Measurements from ENCODE around the gene TTLL5. TPM values are rescaled to one million over a fixed set of nuclear protein-coding genes. Genes with fewer than 3 reads are reported as not detected.
A peak's percentile ranks its signal among the peaks of the same experiment; 100 is the strongest.

TTLL5 gene
- total RNA-seq, 4 donors from 2014 or later, result 32.4 to 183 (median 40.6) TPM

- no peaks in the 10 kb centered on the region for H3K36me3 ChIP-seq
- H3K9me3 ChIP-seq, result no peaks in the 10 kb centered on the region
- TF ChIP-seq CTCF (IDR thresholded peaks at IDR 0.05), result no peak
- TF ChIP-seq POLR2A (IDR thresholded peaks at IDR 0.05), result no peak
- no peaks in the 10 kb centered on the region for H3K27me3 ChIP-seq
- DNase-seq, result no peak
- H3K4me3 ChIP-seq, result no peak overlapping the region
- no peak overlapping the region for H3K27ac ChIP-seq
- H3K4me1 ChIP-seq, result no peaks in the 10 kb centered on the region
- intact Hi-C loops (cut with DNase I; ENCODE audit: low total_unique reads), result no loop called here
Observed at GRCh38 chr14:75806352-75806832, 145.3 kb downstream of the TTLL5 start.

- H3K27ac ChIP-seq, result no peak overlapping the region
Observed at GRCh38 chr14:75807667-75808360, 146.8 kb downstream of the TTLL5 start.

GRCh38 chr14:75811136-75811829 is 150.2 kb downstream of the TTLL5 start:
- peak overlapping the region; percentile 18 to 59 for H3K27ac ChIP-seq
- TF ChIP-seq CTCF (IDR thresholded peaks at IDR 0.05) (no peak), POLR2A (IDR thresholded peaks at IDR 0.05) (no peak)
- DNase-seq, result no peak
- no peaks in the 10 kb centered on the region for H3K36me3 ChIP-seq
- no peak overlapping the region for H3K4me3 ChIP-seq
- H3K27me3 ChIP-seq, result no peaks in the 10 kb centered on the region
- intact Hi-C loops (cut with DNase I; ENCODE audit: low total_unique reads), result no loop called here
- no peaks in the 10 kb centered on the region for H3K4me1 ChIP-seq
- H3K9me3 ChIP-seq, result no peaks in the 10 kb centered on the region

More at GRCh38 chr14:75807667-75808360, 146.8 kb downstream of the TTLL5 start:
- Histone ChIP-seq H3K4me3 (no peak overlapping the region), H3K4me1 (no peaks in the 10 kb centered on the region), H3K9me3 (no peaks in the 10 kb centered on the region), H3K27me3 (no peaks in the 10 kb centered on the region), H3K36me3 (no peaks in the 10 kb centered on the region)
- no peak for DNase-seq
- intact Hi-C loops (cut with DNase I; ENCODE audit: low total_unique reads), result no loop called here
- no peak for TF ChIP-seq POLR2A (IDR thresholded peaks at IDR 0.05)
- TF ChIP-seq CTCF (IDR thresholded peaks at IDR 0.05), result no peak

GRCh38 chr14:75811872-75812499 is 150.9 kb downstream of the TTLL5 start:
- Histone ChIP-seq H3K27me3 (no peaks in the 10 kb centered on the region), H3K4me3 (no peak overlapping the region), H3K4me1 (no peaks in the 10 kb centered on the region), H3K27ac (peak overlapping the region; percentile 18 to 59), H3K36me3 (no peaks in the 10 kb centered on the region), H3K9me3 (no peaks in the 10 kb centered on the region)
- intact Hi-C loops (cut with DNase I; ENCODE audit: low total_unique reads), result no loop called here
- peak in 1 of 2 donors; percentile 28 for DNase-seq
- TF ChIP-seq CTCF (IDR thresholded peaks at IDR 0.05) (no peak), POLR2A (IDR thresholded peaks at IDR 0.05) (no peak)

- Histone ChIP-seq H3K27ac (peak overlapping the region; percentile 18 to 59), H3K4me3 (no peak overlapping the region), H3K27me3 (no peaks in the 10 kb centered on the region), H3K4me1 (no peaks in the 10 kb centered on the region), H3K9me3 (no peaks in the 10 kb centered on the region), H3K36me3 (no peaks in the 10 kb centered on the region)
- TF ChIP-seq CTCF (IDR thresholded peaks at IDR 0.05) (no peak), POLR2A (IDR thresholded peaks at IDR 0.05) (no peak)
- intact Hi-C loops (cut with DNase I; ENCODE audit: low total_unique reads), result no loop called here
- no peak for DNase-seq
Observed at GRCh38 chr14:75812622-75813021, 151.6 kb downstream of the TTLL5 start.
